MM.1S (cell line): ENCODE measurements around the gene RHOC.
A peak's percentile ranks its signal among the peaks of the same experiment; 100 is the strongest.

Experiments used
- DNase-seq: peaks from one replicate; pipeline ENCODE4 v3.0.0-alpha.2; 2015
- H2AFZ ChIP-seq: fragments of 300-600 bp; sonication (generic); 2 replicates; pipeline ENCODE4 v1.6.0; 2016; ENCODE audit warnings: antibody characterized with exemption, low read length
- H3F3A ChIP-seq: fragments of 300-600 bp; sonication (generic); 2 replicates; pipeline ENCODE4 v1.6.1; 2016; ENCODE audit warnings: mild to moderate bottlenecking, antibody characterized with exemption, low read length, moderate library complexity, mixed read lengths; ENCODE audit not compliant: insufficient read depth
- H3K27ac ChIP-seq: fragments of 300-600 bp; sonication (generic); 2 replicates; pipeline ENCODE4 v1.5.1; 2016; ENCODE audit warnings: mild to moderate bottlenecking, low read length
- H3K27me3 ChIP-seq: fragments of 300-600 bp; sonication (generic); replicated peaks from 2 replicates; pipeline ENCODE4 v1.6.0; 2016; ENCODE audit warnings: low read length; ENCODE audit not compliant: insufficient read depth
- H3K36me3 ChIP-seq: fragments of 300-600 bp; sonication (generic); replicated peaks from 2 replicates; pipeline ENCODE4 v1.6.1; 2016; ENCODE audit warnings: mild to moderate bottlenecking, low read length, mixed read lengths; ENCODE audit not compliant: insufficient read depth
- H3K4me1 ChIP-seq: fragments of 300-600 bp; sonication (generic); 2 replicates; pipeline ENCODE4 v1.6.1; 2016; ENCODE audit warnings: low read length, mixed read lengths
- H3K4me2 ChIP-seq: fragments of 300-600 bp; sonication (generic); 2 replicates; pipeline ENCODE4 v1.6.0; 2016; ENCODE audit warnings: low read depth, low read length
- H3K4me3 ChIP-seq: fragments of 300-600 bp; sonication (generic); 2 replicates; pipeline ENCODE4 v1.5.1; 2016; ENCODE audit warnings: low read length, mixed read lengths
- H3K79me2 ChIP-seq: fragments of 300-600 bp; sonication (generic); 2 replicates; pipeline ENCODE4 v1.6.1; 2016; ENCODE audit warnings: mixed run types, low read length, mixed read lengths
- H3K9ac ChIP-seq: fragments of 300-600 bp; sonication (generic); 2 replicates; pipeline ENCODE4 v1.6.1; 2016; ENCODE audit warnings: low read length, mixed read lengths
- H3K9me2 ChIP-seq: fragments of 300-600 bp; sonication (generic); replicated peaks from 2 replicates; pipeline ENCODE4 v1.6.1; 2016; ENCODE audit warnings: mild to moderate bottlenecking, low read length, mixed read lengths; ENCODE audit not compliant: insufficient read depth
- H3K9me3 ChIP-seq: fragments of 300-600 bp; sonication (generic); replicated peaks from 2 replicates; pipeline ENCODE4 v1.6.1; 2016; ENCODE audit warnings: mild to moderate bottlenecking, low read length, mixed read lengths; ENCODE audit not compliant: insufficient read depth
- H4K20me1 ChIP-seq: fragments of 300-600 bp; sonication (generic); 2 replicates; pipeline ENCODE4 v1.6.1; 2016; ENCODE audit warnings: mild to moderate bottlenecking, low read length, moderate library complexity, mixed read lengths; ENCODE audit not compliant: insufficient read depth
- CTCF ChIP-seq: fragments of 300-600 bp; sonication (generic); IDR thresholded peaks from 2 replicates; pipeline ENCODE4 v1.5.1; 2016; ENCODE audit warnings: antibody characterized with exemption, low read length, mixed read lengths
- EZH2 ChIP-seq: fragments of 300-600 bp; sonication (generic); optimal IDR thresholded peaks from 2 replicates; pipeline ENCODE3; 2017; ENCODE audit warnings: low read depth, mild to moderate bottlenecking, antibody characterized with exemption, low read length, mixed read lengths
- EZH2phosphoT487 ChIP-seq: fragments of 300-600 bp; sonication (generic); IDR thresholded peaks from 2 replicates; pipeline ENCODE4 v1.6.1; 2018; ENCODE audit warnings: antibody characterized with exemption, low read length

Gene RHOC

GRCh38 chr1:112674440-112674985 is 32.4 kb downstream of the RHOC start, which contains the start of gene MOV10:
MOV10 (plus strand) TSS chr1:112674659; CDS start chr1:112674913, 254 bp downstream.
- H3K4me3 ChIP-seq: peak within 1 kb of the TSS; percentile 71
- H3K4me1 ChIP-seq: no peaks in the 10 kb centered on the region
- no peaks in the 10 kb centered on the region for H4K20me1 ChIP-seq
- no peaks in the 10 kb centered on the region for H3K9me2 ChIP-seq
- no peak within 1 kb of the TSS; the same call in 1 of the 2 replicates for H3K27ac ChIP-seq
- H3K4me2 ChIP-seq: peak within 1 kb of the TSS; percentile 86
- H3K79me2 ChIP-seq: no peaks in the 10 kb centered on the region
- H2AFZ ChIP-seq: peak within 1 kb of the TSS; percentile 38
- H3K9me3 ChIP-seq: no peaks in the 10 kb centered on the region
- no peaks in the 10 kb centered on the region for H3K27me3 ChIP-seq
- H3K9ac ChIP-seq: peak within 1 kb of the TSS; percentile 50; the same call in 1 of the 2 replicates
- H3K36me3 ChIP-seq: no peaks in the 10 kb centered on the region; the same call in 1 of the 2 replicates
- DNase-seq: peak; percentile 45
- TF ChIP-seq CTCF (no peak), EZH2 (no peak), EZH2phosphoT487 (no peak)
- H3F3A ChIP-seq: peaks cover 13% of the 10 kb centered on the region; the same call in 1 of the 2 replicates

- TF ChIP-seq CTCF (peak; percentile 35), EZH2 (no peak), EZH2phosphoT487 (no peak)
- H3K4me1 ChIP-seq: no peaks in the 10 kb centered on the region
- H3K27me3 ChIP-seq: no peaks in the 10 kb centered on the region
- H2AFZ ChIP-seq: no peak overlapping the region
- H3F3A ChIP-seq: peaks cover 13% of the 10 kb centered on the region; the same call in 1 of the 2 replicates
- no peak overlapping the region; the same call in 1 of the 2 replicates for H3K27ac ChIP-seq
- H4K20me1 ChIP-seq: no peaks in the 10 kb centered on the region
- peak overlapping the region; percentile 71 for H3K4me3 ChIP-seq
- H3K36me3 ChIP-seq: no peaks in the 10 kb centered on the region; the same call in 1 of the 2 replicates
- no peaks in the 10 kb centered on the region for H3K9me3 ChIP-seq
- H3K9ac ChIP-seq: peak overlapping the region; percentile 50; the same call in 1 of the 2 replicates
- H3K4me2 ChIP-seq: peak overlapping the region; percentile 86
- no peaks in the 10 kb centered on the region for H3K79me2 ChIP-seq
- no peaks in the 10 kb centered on the region for H3K9me2 ChIP-seq
- DNase-seq: peak; percentile 31
These were observed 33.1 kb downstream of the RHOC start for GRCh38 chr1:112673592-112674439.

GRCh38 chr1:112672842-112673241 is 34.1 kb downstream of the RHOC start:
- Histone ChIP-seq H3K27me3 (no peaks in the 10 kb centered on the region), H3K27ac (no peak overlapping the region), H3F3A (peaks cover 13% of the 10 kb centered on the region; the same call in 1 of the 2 replicates), H3K4me2 (no peak overlapping the region), H3K4me3 (no peak overlapping the region), H3K9me3 (no peaks in the 10 kb centered on the region), H3K79me2 (no peaks in the 10 kb centered on the region), H3K9ac (no peak overlapping the region), H4K20me1 (no peaks in the 10 kb centered on the region), H2AFZ (no peak overlapping the region), H3K9me2 (no peaks in the 10 kb centered on the region), H3K4me1 (no peaks in the 10 kb centered on the region), H3K36me3 (no peaks in the 10 kb centered on the region; the same call in 1 of the 2 replicates)
- no peak for TF ChIP-seq CTCF
- TF ChIP-seq EZH2: no peak
- TF ChIP-seq EZH2phosphoT487: no peak
- DNase-seq: no peak
